ENCODE results near the gene KIAA1549. TPM values are rescaled to one million over a fixed set of nuclear protein-coding genes. Genes with fewer than 3 reads are reported as not detected.

KIAA1549 gene
- total and polyA plus RNA-seq, 9 of the 15 experiments (the other 6 are each of a cell fraction or from before 2014, with no cell fraction given), result 0.01 to 0.29 (median 0.07) TPM

GRCh38 chr7:139029353-139029752 lies 48.2 kb upstream of the KIAA1549 start:
- Histone ChIP-seq H3K27ac (ENCODE audit: extremely low read depth, low read depth, low read length) (no peak overlapping the region), H3K9ac (ENCODE audit: insufficient read depth in 1 of 2, low read depth in 2 of 2, low read length in 2 of 2) (no peak overlapping the region), H3K36me3 (ENCODE audit: control insufficient read depth, insufficient read depth, low read length) (no peaks in the 10 kb centered on the region), H3K4me1 (replicated peaks in 1 of 2; ENCODE audit: control insufficient read depth in 2 of 2, insufficient read depth in 2 of 2, low read length in 2 of 2) (peaks cover 0 to 5% of the 10 kb centered on the region in 2 experiments; a peak in 1 of 5 replicates), H4K20me1 (replicated peaks; ENCODE audit: control insufficient read depth, insufficient read depth, low read length) (no peaks in the 10 kb centered on the region), H3K9me3 (replicated peaks; ENCODE audit: control insufficient read depth, insufficient read depth, low read depth, low read length) (no peaks in the 10 kb centered on the region), H3K4me3 (no peak overlapping the region), H2AFZ (ENCODE audit: low read depth, low read length) (no peak overlapping the region), H3K4me2 (ENCODE audit: insufficient read depth, low read length) (no peak overlapping the region), H3K79me2 (ENCODE audit: control insufficient read depth, insufficient read depth, low read length) (no peaks in the 10 kb centered on the region), H3K9me1 (ENCODE audit: control insufficient read depth, insufficient read depth, low read length) (no peaks in the 10 kb centered on the region), H3K27me3 (ENCODE audit: control insufficient read depth in 2 of 2, insufficient read depth in 2 of 2, low read length in 2 of 2) (no peaks in the 10 kb centered on the region; a peak in 1 of 5 replicates)
- no peak for FAIRE-seq
- CTCF ChIA-PET (ENCODE audit: low intra/inter-chr PET ratio), result no interaction called here
- in situ Hi-C loops (cut with MboI) (no loop called here), intact Hi-C loops (cut with micrococcal nuclease) (no loop called here)
- TF ChIP-seq POLR2AphosphoS5 (IDR thresholded peaks at IDR 0.05; ENCODE audit: control insufficient read depth, insufficient read depth, low read depth, low read length) (no peak), CREB5 (CRISPR knock-in tag; IDR thresholded peaks at IDR 0.05) (no peak), PREB (CRISPR knock-in tag; IDR thresholded peaks at IDR 0.05) (no peak), ZNF121 (CRISPR knock-in tag; conservative IDR thresholded peaks at IDR 0.05) (no peak), ZNF436 (CRISPR knock-in tag; IDR thresholded peaks at IDR 0.05) (no peak), PHTF2 (CRISPR knock-in tag; IDR thresholded peaks at IDR 0.05) (no peak), MNT (conservative IDR thresholded peaks at IDR 0.05) (no peak), CBX8 (IDR thresholded peaks at IDR 0.05; ENCODE audit: borderline replicate concordance, extremely low read depth, low read depth, low read length, poor library complexity, severe bottlenecking) (no peak), SREBF1 (IDR thresholded peaks at IDR 0.05; ENCODE audit: borderline replicate concordance, low read depth, low read length) (no peak), ZBTB9 (CRISPR knock-in tag; IDR thresholded peaks at IDR 0.05) (no peak), ZNF274 (IDR thresholded peaks at IDR 0.05; ENCODE audit: borderline replicate concordance, low read depth, low read length) (no peak), ZNF586 (CRISPR knock-in tag; conservative IDR thresholded peaks at IDR 0.05) (no peak), NELFE (IDR thresholded peaks at IDR 0.05; ENCODE audit: insufficient read depth, insufficient read length) (no peak), SPI1 (IDR thresholded peaks at IDR 0.05; ENCODE audit: borderline replicate concordance, low read depth, low read length) (no peak), E2F3 (CRISPR knock-in tag; IDR thresholded peaks at IDR 0.05) (no peak)
- POLR2A ChIA-PET, result interaction anchor here (0.8 to 1.1 kb wide), 3 partner anchors 9 to 22 kb away, joined by 3 to 6 read pairs (median 5); no protein-coding TSS in a partner anchor
- 9% methylated on average over 3 of the region's 3 CpGs for WGBS (ENCODE audit: insufficient coverage, low coverage, missing lambda C conversion rate)
- ATAC-seq, result no peak
- DNase-seq (ENCODE audit: extremely low read depth in 1 of 4, low spot score in 3 of 4), result no peak
- no TSS peak for BruUV-seq (replicated peaks)
